Calu3 (cell line): ENCODE measurements around the gene MED27. TPM values are rescaled to one million over a fixed set of nuclear protein-coding genes. Genes with fewer than 3 reads are reported as not detected.

Experiments used
- BruUV-seq: library from RNA; stranded (reverse); fragments of 400-500 nt; replicated peaks from 2 replicates; lab custom pipeline; 2021; lab: Mats Ljungman, UMichigan
- CTCF ChIA-PET: fragments of 300-600 bp; sonication (Branson Sonifier 250); formaldehyde crosslinking; loops from one replicate; lab custom pipeline; 2022; ENCODE audit warnings: antibody characterized with exemption; lab: Charles Lee
- DNase-seq: peaks from one replicate; pipeline ENCODE4 v3.0.0; 2022
- H3K27ac Mint-ChIP-seq: one replicate; pipeline ENCODE4 v1.8.0; 2022; ENCODE audit warnings: mixed read lengths; ENCODE audit not compliant: unreplicated experiment
- H3K27me3 Mint-ChIP-seq: one replicate; pipeline ENCODE4 v1.8.0; 2022; ENCODE audit warnings: mixed read lengths; ENCODE audit not compliant: unreplicated experiment
- H3K36me3 Mint-ChIP-seq: one replicate; pipeline ENCODE4 v1.8.0; 2022; ENCODE audit warnings: mild to moderate bottlenecking, moderate library complexity, mixed read lengths; ENCODE audit not compliant: insufficient read depth, unreplicated experiment
- H3K4me1 Mint-ChIP-seq: one replicate; pipeline ENCODE4 v1.8.0; 2022; ENCODE audit warnings: mild to moderate bottlenecking, low read depth, mixed read lengths; ENCODE audit not compliant: unreplicated experiment
- H3K4me3 Mint-ChIP-seq: one replicate; pipeline ENCODE4 v1.8.0; 2022; ENCODE audit warnings: mild to moderate bottlenecking, low read depth, moderate library complexity, mixed read lengths; ENCODE audit not compliant: unreplicated experiment
- H3K9me3 Mint-ChIP-seq: one replicate; pipeline ENCODE4 v1.8.0; 2022; ENCODE audit warnings: low read depth, mixed read lengths; ENCODE audit not compliant: unreplicated experiment
- CTCF ChIP-seq: fragments of 200-600 bp; IDR thresholded peaks from one replicate; pipeline ENCODE4 v1.8.0; 2022; ENCODE audit warnings: antibody characterized with exemption; ENCODE audit not compliant: unreplicated experiment
- intact Hi-C: fragments of 100-400 bp; cut with micrococcal nuclease; formaldehyde crosslinking; loops from one replicate; pipeline ENCODE4 v1.10.0; 2022; ENCODE audit not compliant: unreplicated experiment
- total RNA-seq: library from RNA; stranded (reverse); gene quantifications from 2 replicates; pipeline ENCODE4 v1.2.3, GENCODE V29; 2022

Gene MED27
- total RNA-seq, 1 experiment from 2014 or later: 19.3 TPM

- intact Hi-C loops: no loop called here
- DNase-seq: no peak
- no peak for TF ChIP-seq CTCF
- CTCF ChIA-PET: no interaction called here
- H3K4me1 Mint-ChIP-seq: peaks cover 9% of the 10 kb centered on the region
- no peaks in the 10 kb centered on the region for H3K27me3 Mint-ChIP-seq
- H3K36me3 Mint-ChIP-seq: no peaks in the 10 kb centered on the region
- H3K27ac Mint-ChIP-seq: no peak overlapping the region
- H3K9me3 Mint-ChIP-seq: no peaks in the 10 kb centered on the region
- H3K4me3 Mint-ChIP-seq: no peak overlapping the region
- no TSS peak for BruUV-seq
These were observed 72.2 kb downstream of the MED27 start for GRCh38 chr9:132007371-132008025.

GRCh38 chr9:132006677-132007370 is 72.8 kb downstream of the MED27 start:
- no peaks in the 10 kb centered on the region for H3K9me3 Mint-ChIP-seq
- intact Hi-C loops: no loop called here
- CTCF ChIA-PET: no interaction called here

GRCh38 chr9:132005899-132006298 is 73.8 kb downstream of the MED27 start:
- H3K4me1 Mint-ChIP-seq: peaks cover 9% of the 10 kb centered on the region
- BruUV-seq: no TSS peak
- DNase-seq: no peak
- H3K27ac Mint-ChIP-seq: no peak overlapping the region
- no peaks in the 10 kb centered on the region for H3K36me3 Mint-ChIP-seq
- no peak overlapping the region for H3K4me3 Mint-ChIP-seq
- intact Hi-C loops: no loop called here
- H3K27me3 Mint-ChIP-seq: no peaks in the 10 kb centered on the region
- no peak for TF ChIP-seq CTCF
- CTCF ChIA-PET: no interaction called here
- H3K9me3 Mint-ChIP-seq: no peaks in the 10 kb centered on the region

More at GRCh38 chr9:132006677-132007370, 72.8 kb downstream of the MED27 start:
- H3K4me1 Mint-ChIP-seq: peaks cover 9% of the 10 kb centered on the region
- H3K36me3 Mint-ChIP-seq: no peaks in the 10 kb centered on the region
- no peak overlapping the region for H3K27ac Mint-ChIP-seq
- H3K27me3 Mint-ChIP-seq: no peaks in the 10 kb centered on the region
- DNase-seq: no peak
- no TSS peak for BruUV-seq
- no peak for TF ChIP-seq CTCF
- H3K4me3 Mint-ChIP-seq: no peak overlapping the region

- Mint-ChIP-seq H3K4me1 (peaks cover 9% of the 10 kb centered on the region), H3K4me3 (no peak overlapping the region), H3K36me3 (no peaks in the 10 kb centered on the region), H3K27me3 (no peaks in the 10 kb centered on the region), H3K27ac (no peak overlapping the region), H3K9me3 (no peaks in the 10 kb centered on the region)
- CTCF ChIA-PET: no interaction called here
- no peak for TF ChIP-seq CTCF
- intact Hi-C loops: no loop called here
- DNase-seq: no peak
- BruUV-seq: no TSS peak
These were observed 75.3 kb downstream of the MED27 start for GRCh38 chr9:132004323-132004722.
